Measurements from ENCODE around the gene TBC1D14. TPM values are rescaled to one million over a fixed set of nuclear protein-coding genes. Genes with fewer than 3 reads are reported as not detected.

Gene TBC1D14
- total RNA-seq, 1 donor, result 34.0 TPM

DNA sequence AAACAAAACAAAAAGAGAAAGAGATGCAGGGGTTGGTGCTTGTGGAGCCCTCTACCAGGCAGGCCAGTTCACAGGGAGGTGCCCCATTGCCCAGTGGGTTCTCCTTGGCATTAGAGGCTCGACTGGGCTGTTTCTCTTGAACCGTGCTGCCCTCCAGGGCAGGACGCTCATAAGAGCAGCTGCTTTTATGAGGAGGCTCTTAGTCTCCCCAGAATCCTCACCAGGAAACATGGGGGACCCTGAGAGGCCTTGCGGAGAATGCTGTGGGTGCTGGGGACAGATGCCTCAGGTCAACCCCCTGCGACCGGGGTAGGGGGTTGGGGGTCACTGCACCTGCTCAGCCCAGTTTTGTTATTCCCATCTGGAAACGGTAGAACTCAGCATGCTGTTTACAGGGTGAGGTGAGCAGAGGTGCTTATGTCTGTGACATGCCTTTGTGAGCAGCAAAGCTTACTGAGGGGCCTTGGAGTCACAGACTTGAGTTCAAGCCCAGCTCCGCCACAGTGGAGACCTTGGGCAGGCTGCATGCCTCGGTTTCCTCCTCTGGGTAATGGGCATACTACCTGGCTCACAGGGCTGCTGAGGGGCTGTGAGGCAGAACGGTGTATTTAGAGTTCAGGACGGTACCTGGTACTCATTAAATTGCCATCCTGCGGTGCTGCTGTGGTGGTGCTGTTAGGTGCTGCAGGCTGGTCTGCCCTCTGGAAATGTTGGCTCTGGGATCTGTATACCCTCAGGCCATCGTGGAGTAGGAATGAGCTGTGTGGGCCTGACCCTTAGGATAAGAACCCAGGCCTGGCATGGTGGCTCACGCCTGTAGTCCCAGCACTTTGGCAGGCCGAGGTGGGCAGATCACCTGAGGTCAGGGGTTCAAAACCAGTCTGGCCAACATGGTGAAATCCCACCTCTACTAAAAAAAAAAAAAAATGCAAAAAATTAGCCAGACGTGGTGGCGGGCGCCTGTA lies 5.7 kb downstream of the TBC1D14 start:
- TF ChIP-seq CTCF (IDR thresholded peaks at IDR 0.05; ENCODE audit: insufficient read depth, low read length), result no peak
- no peak overlapping the region for H3K4me3 ChIP-seq (ENCODE audit: low read depth, low read length)
- DNase-seq (ENCODE audit: low read depth), result no peak

GRCh38 chr4:6916069-6916586 lies 6.5 kb downstream of the TBC1D14 start:
- H3K4me3 ChIP-seq (ENCODE audit: low read depth, low read length), result no peak overlapping the region
- no peak for DNase-seq (ENCODE audit: low read depth)
- TF ChIP-seq CTCF (IDR thresholded peaks at IDR 0.05; ENCODE audit: insufficient read depth, low read length), result no peak

DNA sequence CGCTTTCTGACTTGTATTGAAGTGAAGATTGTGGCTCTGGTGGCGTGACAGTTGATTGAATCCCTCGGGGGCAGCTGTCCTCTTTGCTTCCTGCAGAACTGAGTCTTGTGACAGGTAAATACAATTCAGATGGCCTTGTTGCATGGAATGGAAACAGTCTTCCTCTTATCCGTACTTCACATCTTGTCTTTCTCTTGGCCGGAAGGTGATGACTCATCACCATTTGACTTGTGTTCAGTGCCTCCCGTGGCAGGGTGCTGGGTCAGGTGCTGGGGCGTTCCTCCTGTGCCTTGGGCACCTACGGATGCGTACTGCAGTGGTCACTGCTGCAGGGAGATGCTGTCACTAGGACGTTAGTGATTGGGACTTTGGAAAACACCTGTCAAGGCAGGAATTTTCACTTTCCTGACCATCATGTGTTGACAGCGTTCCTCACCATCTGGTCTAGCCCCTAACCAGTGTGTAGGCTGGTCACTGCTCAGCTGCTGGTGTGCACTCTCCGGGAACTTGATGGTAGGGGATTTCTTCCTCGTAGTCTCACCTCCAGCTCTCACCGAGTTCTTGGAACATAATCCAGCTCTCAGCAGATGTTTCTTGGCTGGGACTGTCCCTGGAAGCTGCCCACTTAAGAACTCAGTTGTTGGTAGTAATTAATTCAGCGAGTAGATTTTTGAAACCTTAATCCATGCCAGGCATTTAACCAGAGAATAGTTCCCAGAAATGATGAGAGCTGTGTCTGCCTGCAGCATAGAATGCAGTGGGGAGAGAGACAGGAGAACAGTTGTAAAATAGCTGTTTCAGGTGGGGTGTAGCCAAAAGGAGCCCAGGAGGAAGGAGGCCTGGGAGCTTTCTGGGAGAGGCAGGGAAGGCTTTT lies 7.2 kb downstream of the TBC1D14 start:
- TF ChIP-seq CTCF (IDR thresholded peaks at IDR 0.05; ENCODE audit: insufficient read depth, low read length), result no peak
- DNase-seq (ENCODE audit: low read depth), result no peak
- H3K4me3 ChIP-seq (ENCODE audit: low read depth, low read length), result no peak overlapping the region

GRCh38 chr4:6917461-6918271 lies 8.0 kb downstream of the TBC1D14 start:
- peak; percentile 46 for TF ChIP-seq CTCF (IDR thresholded peaks at IDR 0.05; ENCODE audit: insufficient read depth, low read length)
- no peak for DNase-seq (ENCODE audit: low read depth)
- H3K4me3 ChIP-seq (ENCODE audit: low read depth, low read length), result no peak overlapping the region

DNA sequence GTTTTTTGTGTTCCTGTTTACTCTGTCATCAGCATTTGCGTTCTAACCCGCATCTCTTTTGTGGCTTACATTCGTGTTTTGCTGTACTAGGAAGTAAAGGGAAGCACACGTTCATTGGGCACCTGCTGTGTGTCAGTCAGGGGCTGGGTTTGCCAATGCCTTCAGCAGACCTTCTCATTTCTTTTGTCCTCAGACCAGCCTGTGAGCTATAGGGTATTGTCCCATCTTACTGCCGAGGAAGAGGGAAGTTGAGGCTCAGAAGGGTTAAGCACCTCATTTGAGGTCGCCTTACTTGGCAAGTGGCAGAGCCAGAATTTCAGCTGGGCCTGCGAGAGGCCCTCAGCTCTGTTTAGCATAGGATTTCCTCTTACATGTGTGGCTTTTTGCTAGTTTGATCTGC lies 8.7 kb downstream of the TBC1D14 start:
- no peak for TF ChIP-seq CTCF (IDR thresholded peaks at IDR 0.05; ENCODE audit: insufficient read depth, low read length)
- H3K4me3 ChIP-seq (ENCODE audit: low read depth, low read length), result no peak overlapping the region
- no peak for DNase-seq (ENCODE audit: low read depth)

GRCh38 chr4:6920171-6920570 lies 10.5 kb downstream of the TBC1D14 start:
- no peak overlapping the region for H3K4me3 ChIP-seq (ENCODE audit: low read depth, low read length)
- TF ChIP-seq CTCF (IDR thresholded peaks at IDR 0.05; ENCODE audit: insufficient read depth, low read length), result no peak
- no peak for DNase-seq (ENCODE audit: low read depth)

All from fibroblast of the aortic adventitia (primary cell).